ENCODE data around the gene RIMBP2.

Gene RIMBP2

GRCh38 chr12:130375296-130376287, 340.5 kb downstream of the RIMBP2 start:
- Histone ChIP-seq H2BK120ac (ENCODE audit: low read depth, low read length) (no peak overlapping the region), H3K23ac (ENCODE audit: low read depth, low read length, poor library complexity) (no peak overlapping the region), H3K79me1 (ENCODE audit: low read depth, low read length) (no peaks in the 10 kb centered on the region), H2AFZ (ENCODE audit: low read length) (no peak overlapping the region), H3K4me1 (ENCODE audit: control insufficient read depth in 2 of 2, insufficient read depth in 1 of 2, low read depth in 1 of 2, low read length in 2 of 2) (no peaks in the 10 kb centered on the region), H3K36me3 (replicated peaks in 1 of 2; ENCODE audit: control insufficient read depth in 2 of 2, insufficient read depth in 2 of 2, low read length in 2 of 2) (no peaks in the 10 kb centered on the region), H3K4ac (ENCODE audit: low read length) (no peak overlapping the region), H3K4me3 (ENCODE audit: low read length in 2 of 2) (no peak overlapping the region), H2BK12ac (ENCODE audit: low read length) (no peak overlapping the region), H3K4me2 (ENCODE audit: insufficient read depth, low read length, poor library complexity, severe bottlenecking) (no peak overlapping the region), H4K8ac (ENCODE audit: low read depth, low read length) (no peak overlapping the region), H2BK15ac (ENCODE audit: low read length) (no peak overlapping the region), H3K14ac (ENCODE audit: low read length) (no peak overlapping the region), H4K91ac (ENCODE audit: low read depth, low read length, poor library complexity) (no peak overlapping the region), H2AK5ac (ENCODE audit: low read depth, low read length) (no peak overlapping the region), H3K9ac (ENCODE audit: low read depth, low read length, poor library complexity) (no peak overlapping the region), H3K27ac (replicated peaks; ENCODE audit: low read length) (no peak overlapping the region), H2BK5ac (ENCODE audit: low read length) (no peak overlapping the region), H3K27me3 (ENCODE audit: control insufficient read depth in 3 of 3, insufficient read depth in 3 of 3, low read depth in 1 of 3, low read length in 3 of 3) (peaks cover 0 to 12% (median 0%) of the 10 kb centered on the region in 3 experiments), H3K9me3 (replicated peaks in 1 of 2; ENCODE audit: control insufficient read depth in 2 of 2, insufficient read depth in 1 of 2, low read depth in 1 of 2, low read length in 2 of 2) (no peaks in the 10 kb centered on the region), H3K18ac (ENCODE audit: low read length) (no peak overlapping the region)
- WGBS, 2 donors (ENCODE audit: extremely low coverage in 2 of 2, insufficient read length in 2 of 2, insufficient replicate concordance in 1 of 2), result no CpG with 5 or more reads among the region's 13 CpGs
- no peak for DNase-seq (ENCODE audit: low spot score)

GRCh38 chr12:130374083-130374482, 342.0 kb downstream of the RIMBP2 start:
- Histone ChIP-seq H2BK120ac (ENCODE audit: low read depth, low read length) (no peak overlapping the region), H2AK5ac (ENCODE audit: low read depth, low read length) (no peak overlapping the region), H3K23ac (ENCODE audit: low read depth, low read length, poor library complexity) (no peak overlapping the region), H2BK12ac (ENCODE audit: low read length) (no peak overlapping the region), H3K4me3 (ENCODE audit: low read length in 2 of 2) (no peak overlapping the region), H3K9me3 (replicated peaks in 1 of 2; ENCODE audit: control insufficient read depth in 2 of 2, insufficient read depth in 1 of 2, low read depth in 1 of 2, low read length in 2 of 2) (no peaks in the 10 kb centered on the region), H3K4ac (ENCODE audit: low read length) (no peak overlapping the region), H3K36me3 (replicated peaks in 1 of 2; ENCODE audit: control insufficient read depth in 2 of 2, insufficient read depth in 2 of 2, low read length in 2 of 2) (no peaks in the 10 kb centered on the region), H4K8ac (ENCODE audit: low read depth, low read length) (no peak overlapping the region), H2BK15ac (ENCODE audit: low read length) (no peak overlapping the region), H3K18ac (ENCODE audit: low read length) (no peak overlapping the region), H2AFZ (ENCODE audit: low read length) (no peak overlapping the region), H3K79me1 (ENCODE audit: low read depth, low read length) (no peaks in the 10 kb centered on the region), H2BK5ac (ENCODE audit: low read length) (no peak overlapping the region), H3K9ac (ENCODE audit: low read depth, low read length, poor library complexity) (no peak overlapping the region), H3K27ac (replicated peaks; ENCODE audit: low read length) (no peak overlapping the region), H3K14ac (ENCODE audit: low read length) (no peak overlapping the region), H3K4me2 (ENCODE audit: insufficient read depth, low read length, poor library complexity, severe bottlenecking) (no peak overlapping the region), H4K91ac (ENCODE audit: low read depth, low read length, poor library complexity) (no peak overlapping the region), H3K27me3 (ENCODE audit: control insufficient read depth in 3 of 3, insufficient read depth in 3 of 3, low read depth in 1 of 3, low read length in 3 of 3) (peaks cover 0 to 12% (median 0%) of the 10 kb centered on the region in 3 experiments), H3K4me1 (ENCODE audit: control insufficient read depth in 2 of 2, insufficient read depth in 1 of 2, low read depth in 1 of 2, low read length in 2 of 2) (no peaks in the 10 kb centered on the region)
- DNase-seq (ENCODE audit: low spot score), result no peak
- whole genome bisulfite sequencing, 2 donors (ENCODE audit: extremely low coverage in 2 of 2, insufficient read length in 2 of 2, insufficient replicate concordance in 1 of 2), result no CpG with 5 or more reads among the region's 4 CpGs

GRCh38 chr12:130372936-130373335, 343.2 kb downstream of the RIMBP2 start:
- Histone ChIP-seq H3K9me3 (replicated peaks in 1 of 2; ENCODE audit: control insufficient read depth in 2 of 2, insufficient read depth in 1 of 2, low read depth in 1 of 2, low read length in 2 of 2) (no peaks in the 10 kb centered on the region), H3K27me3 (ENCODE audit: control insufficient read depth in 3 of 3, insufficient read depth in 3 of 3, low read depth in 1 of 3, low read length in 3 of 3) (peaks cover 0 to 12% (median 0%) of the 10 kb centered on the region in 3 experiments), H3K23ac (ENCODE audit: low read depth, low read length, poor library complexity) (no peak overlapping the region), H3K4me2 (ENCODE audit: insufficient read depth, low read length, poor library complexity, severe bottlenecking) (no peak overlapping the region), H3K79me1 (ENCODE audit: low read depth, low read length) (no peaks in the 10 kb centered on the region), H2BK5ac (ENCODE audit: low read length) (no peak overlapping the region), H2AFZ (ENCODE audit: low read length) (no peak overlapping the region), H3K14ac (ENCODE audit: low read length) (no peak overlapping the region), H2BK15ac (ENCODE audit: low read length) (no peak overlapping the region), H4K91ac (ENCODE audit: low read depth, low read length, poor library complexity) (no peak overlapping the region), H3K36me3 (replicated peaks in 1 of 2; ENCODE audit: control insufficient read depth in 2 of 2, insufficient read depth in 2 of 2, low read length in 2 of 2) (no peaks in the 10 kb centered on the region), H4K8ac (ENCODE audit: low read depth, low read length) (no peak overlapping the region), H2BK12ac (ENCODE audit: low read length) (no peak overlapping the region), H3K9ac (ENCODE audit: low read depth, low read length, poor library complexity) (no peak overlapping the region), H2BK120ac (ENCODE audit: low read depth, low read length) (no peak overlapping the region), H3K4me1 (ENCODE audit: control insufficient read depth in 2 of 2, insufficient read depth in 1 of 2, low read depth in 1 of 2, low read length in 2 of 2) (no peaks in the 10 kb centered on the region), H2AK5ac (ENCODE audit: low read depth, low read length) (no peak overlapping the region), H3K4ac (ENCODE audit: low read length) (no peak overlapping the region), H3K27ac (replicated peaks; ENCODE audit: low read length) (no peak overlapping the region), H3K18ac (ENCODE audit: low read length) (no peak overlapping the region), H3K4me3 (ENCODE audit: low read length in 2 of 2) (no peak overlapping the region)
- WGBS, 2 donors (ENCODE audit: extremely low coverage in 2 of 2, insufficient read length in 2 of 2, insufficient replicate concordance in 1 of 2), result no CpG with 5 or more reads among the region's 4 CpGs
- no peak for DNase-seq (ENCODE audit: low spot score)

GRCh38 chr12:130371296-130371695, 344.8 kb downstream of the RIMBP2 start:
- H3K79me1 ChIP-seq (ENCODE audit: low read depth, low read length), result no peaks in the 10 kb centered on the region
- H3K23ac ChIP-seq (ENCODE audit: low read depth, low read length, poor library complexity), result no peak overlapping the region
- no peak overlapping the region for H3K4ac ChIP-seq (ENCODE audit: low read length)
- WGBS, 2 donors (ENCODE audit: extremely low coverage in 2 of 2, insufficient read length in 2 of 2, insufficient replicate concordance in 1 of 2), result no CpG with 5 or more reads among the region's 5 CpGs
- no peak overlapping the region for H2BK12ac ChIP-seq (ENCODE audit: low read length)
- H2BK5ac ChIP-seq (ENCODE audit: low read length), result no peak overlapping the region
- H4K91ac ChIP-seq (ENCODE audit: low read depth, low read length, poor library complexity), result no peak overlapping the region
- H2BK15ac ChIP-seq (ENCODE audit: low read length), result no peak overlapping the region
- H4K8ac ChIP-seq (ENCODE audit: low read depth, low read length), result no peak overlapping the region
- H2BK120ac ChIP-seq (ENCODE audit: low read depth, low read length), result no peak overlapping the region
- no peak overlapping the region for H3K18ac ChIP-seq (ENCODE audit: low read length)
- no peak overlapping the region for H2AK5ac ChIP-seq (ENCODE audit: low read depth, low read length)
- H3K27ac ChIP-seq (replicated peaks; ENCODE audit: low read length), result no peak overlapping the region
- H3K9me3 ChIP-seq (replicated peaks in 1 of 2; ENCODE audit: control insufficient read depth in 2 of 2, insufficient read depth in 1 of 2, low read depth in 1 of 2, low read length in 2 of 2), result no peaks in the 10 kb centered on the region
- H3K4me1 ChIP-seq (ENCODE audit: control insufficient read depth in 2 of 2, insufficient read depth in 1 of 2, low read depth in 1 of 2, low read length in 2 of 2), result no peaks in the 10 kb centered on the region
- no peak overlapping the region for H3K9ac ChIP-seq (ENCODE audit: low read depth, low read length, poor library complexity)
- H3K36me3 ChIP-seq (replicated peaks in 1 of 2; ENCODE audit: control insufficient read depth in 2 of 2, insufficient read depth in 2 of 2, low read length in 2 of 2), result no peaks in the 10 kb centered on the region
- peaks cover 0 to 12% (median 0%) of the 10 kb centered on the region in 3 experiments for H3K27me3 ChIP-seq (ENCODE audit: control insufficient read depth in 3 of 3, insufficient read depth in 3 of 3, low read depth in 1 of 3, low read length in 3 of 3)
- H3K14ac ChIP-seq (ENCODE audit: low read length), result no peak overlapping the region
- no peak overlapping the region for H3K4me3 ChIP-seq (ENCODE audit: low read length in 2 of 2)
- DNase-seq (ENCODE audit: low spot score), result no peak
- no peak overlapping the region for H2AFZ ChIP-seq (ENCODE audit: low read length)
- no peak overlapping the region for H3K4me2 ChIP-seq (ENCODE audit: insufficient read depth, low read length, poor library complexity, severe bottlenecking)

All from neuronal stem cell (in vitro differentiated cells).